ENCODE results near the gene MT1E. TPM values are rescaled to one million over a fixed set of nuclear protein-coding genes. Genes with fewer than 3 reads are reported as not detected.

The MT1E gene
- total and polyA plus RNA-seq, 7 donors, result 82.0 to 813 (median 173) TPM

- no peaks in the 10 kb centered on the region for H3K36me3 ChIP-seq
- WGBS, 2 donors, result 17 to 48% methylated on average over 40 of the region's 40 CpGs
- peak overlapping the region in 3 of 4 donors; percentile 5 to 32 (median 15) for H3K4me3 ChIP-seq
- peaks cover 14 to 71% (median 50%) of the 10 kb centered on the region in 3 donors for H3K27me3 ChIP-seq
- no peak for DNase-seq
- intact Hi-C loops (cut with DNase I), result no loop called here
- TF ChIP-seq POLR2A (IDR thresholded peaks at IDR 0.05), result no peak
- TF ChIP-seq, protein P1, sequence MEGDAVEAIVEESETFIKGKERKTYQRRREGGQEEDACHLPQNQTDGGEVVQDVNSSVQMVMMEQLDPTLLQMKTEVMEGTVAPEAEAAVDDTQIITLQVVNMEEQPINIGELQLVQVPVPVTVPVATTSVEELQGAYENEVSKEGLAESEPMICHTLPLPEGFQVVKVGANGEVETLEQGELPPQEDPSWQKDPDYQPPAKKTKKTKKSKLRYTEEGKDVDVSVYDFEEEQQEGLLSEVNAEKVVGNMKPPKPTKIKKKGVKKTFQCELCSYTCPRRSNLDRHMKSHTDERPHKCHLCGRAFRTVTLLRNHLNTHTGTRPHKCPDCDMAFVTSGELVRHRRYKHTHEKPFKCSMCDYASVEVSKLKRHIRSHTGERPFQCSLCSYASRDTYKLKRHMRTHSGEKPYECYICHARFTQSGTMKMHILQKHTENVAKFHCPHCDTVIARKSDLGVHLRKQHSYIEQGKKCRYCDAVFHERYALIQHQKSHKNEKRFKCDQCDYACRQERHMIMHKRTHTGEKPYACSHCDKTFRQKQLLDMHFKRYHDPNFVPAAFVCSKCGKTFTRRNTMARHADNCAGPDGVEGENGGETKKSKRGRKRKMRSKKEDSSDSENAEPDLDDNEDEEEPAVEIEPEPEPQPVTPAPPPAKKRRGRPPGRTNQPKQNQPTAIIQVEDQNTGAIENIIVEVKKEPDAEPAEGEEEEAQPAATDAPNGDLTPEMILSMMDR (IDR thresholded peaks at IDR 0.05), result no peak
- no peak for TF ChIP-seq EP300 (IDR thresholded peaks at IDR 0.05)
- TF ChIP-seq POLR2AphosphoS5 (IDR thresholded peaks at IDR 0.05), result no peak
- H3K27ac ChIP-seq, result no peak overlapping the region
- peaks cover 0 to 45% (median 35%) of the 10 kb centered on the region in 4 donors for H3K4me1 ChIP-seq
- H3K9me3 ChIP-seq, result no peaks in the 10 kb centered on the region
Observed at GRCh38 chr16:56635441-56635967, 9.9 kb downstream of the MT1E start.

GRCh38 chr16:56636616-56637413 lies 11.2 kb downstream of the MT1E start:
- no peak for TF ChIP-seq POLR2A (IDR thresholded peaks at IDR 0.05)
- TF ChIP-seq, protein P1 (IDR thresholded peaks at IDR 0.05), result no peak
- 42 to 72% methylated on average over 9 of the region's 9 CpGs for WGBS, 2 donors
- no peak overlapping the region for H3K27ac ChIP-seq
- H3K27me3 ChIP-seq, result peaks cover 14 to 83% (median 54%) of the 10 kb centered on the region in 3 donors
- H3K9me3 ChIP-seq, result no peaks in the 10 kb centered on the region
- H3K4me3 ChIP-seq, result no peak overlapping the region
- no peak for DNase-seq
- intact Hi-C loops (cut with DNase I), result no loop called here
- peaks cover 0 to 42% (median 34%) of the 10 kb centered on the region in 4 donors for H3K4me1 ChIP-seq
- no peaks in the 10 kb centered on the region for H3K36me3 ChIP-seq

DNA sequence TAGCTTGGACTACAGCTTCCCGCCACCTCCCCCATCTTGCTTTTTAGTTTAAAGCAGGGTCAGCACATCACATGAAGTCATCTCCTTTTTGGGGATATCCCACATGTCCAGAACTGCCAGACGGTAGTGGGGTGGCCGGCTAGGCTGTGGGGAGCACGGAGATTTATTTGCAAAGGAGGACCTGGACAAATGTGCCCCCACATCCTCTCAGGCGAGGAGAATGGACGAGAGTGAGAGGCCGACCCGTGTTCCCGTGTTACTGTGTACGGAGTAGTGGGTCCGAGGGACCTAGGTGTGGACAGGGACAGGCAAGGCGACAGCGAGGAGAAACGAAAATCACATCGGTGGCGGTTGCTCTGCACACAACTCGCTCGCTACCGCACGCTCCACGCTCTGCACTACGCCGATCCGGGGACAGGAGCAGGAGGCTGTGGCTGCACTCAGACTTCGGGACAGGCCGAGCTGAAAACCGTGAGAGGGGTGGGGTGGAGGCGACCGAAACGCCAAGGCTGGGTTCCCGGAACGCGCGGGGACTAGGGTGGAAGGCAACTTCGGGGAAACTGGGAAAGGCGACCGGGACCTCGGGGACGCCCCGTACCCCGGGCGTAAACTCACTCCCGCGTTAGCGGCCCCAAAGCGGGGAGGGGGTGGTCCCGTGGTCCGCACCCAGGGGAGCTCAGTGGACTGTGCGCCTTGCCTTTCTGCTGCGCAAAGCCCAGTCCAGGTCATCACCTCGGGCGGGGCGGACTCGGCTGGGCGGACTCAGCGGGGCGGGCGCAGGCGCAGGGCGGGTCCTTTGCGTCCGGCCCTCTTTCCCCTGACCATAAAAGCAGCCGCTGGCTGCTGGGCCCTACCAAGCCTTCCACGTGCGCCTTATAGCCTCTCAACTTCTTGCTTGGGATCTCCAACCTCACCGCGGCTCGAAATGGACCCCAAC lies 12.5 kb downstream of the MT1E start, which contains the start of gene MT1A:
Gene MT1A, plus strand, starts transcription at position 853 of the 937 bp plus-strand sequence. Its CDS starts 73 bp downstream, at position 926.
- H3K9me3 ChIP-seq, result no peaks in the 10 kb centered on the region
- peaks cover 0 to 31% (median 29%) of the 10 kb centered on the region in 4 donors for H3K4me1 ChIP-seq
- intact Hi-C loops (cut with DNase I), result no loop called here
- H3K36me3 ChIP-seq, result no peaks in the 10 kb centered on the region
- H3K4me3 ChIP-seq, result peak within 1 kb of the TSS; percentile 12 to 57 (median 42)
- peaks cover 14 to 87% (median 54%) of the 10 kb centered on the region in 3 donors for H3K27me3 ChIP-seq
- peak in 1 of 4 donors; percentile 40 for TF ChIP-seq EP300 (IDR thresholded peaks at IDR 0.05)
- TF ChIP-seq, protein P1 (IDR thresholded peaks at IDR 0.05), result no peak
- peak; percentile 74 to 81 (median 75) for TF ChIP-seq POLR2AphosphoS5 (IDR thresholded peaks at IDR 0.05)
- peak in 1 of 2 donors; percentile 31 for TF ChIP-seq POLR2A (IDR thresholded peaks at IDR 0.05)
- 5 to 6% methylated on average over 68 of the region's 68 CpGs for WGBS, 2 donors
- H3K27ac ChIP-seq, result peak within 1 kb of the TSS; percentile 25 to 68 (median 56)
- peak; percentile 87 for DNase-seq

GRCh38 chr16:56639045-56639444 lies 13.5 kb downstream of the MT1E start:
- TF ChIP-seq EP300 (IDR thresholded peaks at IDR 0.05) (no peak), POLR2AphosphoS5 (IDR thresholded peaks at IDR 0.05) (no peak), POLR2A (IDR thresholded peaks at IDR 0.05) (no peak)
- TF ChIP-seq, protein P1 (IDR thresholded peaks at IDR 0.05), result no peak
- peak overlapping the region in 1 of 4 donors; percentile 41 for H3K4me3 ChIP-seq
- peak overlapping the region in 1 of 4 donors; percentile 68 for H3K27ac ChIP-seq
- H3K4me1 ChIP-seq, result peaks cover 0 to 39% (median 38%) of the 10 kb centered on the region in 4 donors
- no peaks in the 10 kb centered on the region for H3K36me3 ChIP-seq
- peaks cover 14 to 90% (median 54%) of the 10 kb centered on the region in 3 donors for H3K27me3 ChIP-seq
- WGBS, 2 donors, result 9 to 35% methylated on average over 1 of the region's 1 CpG
- no peaks in the 10 kb centered on the region for H3K9me3 ChIP-seq
- no peak for DNase-seq
- intact Hi-C loops (cut with DNase I), result no loop called here
